GM18499 (cell line): ENCODE results near the gene VPS41.

Experiments
- ATAC-seq: cut with Tn5 transposase; IDR thresholded peaks from one replicate; pipeline ENCODE4 v1.9.1; 2021; ENCODE audit warnings: moderate number of reproducible peaks; ENCODE audit not compliant: insufficient read depth, unreplicated experiment

Gene VPS41

GRCh38 chr7:38746438-38746837, 162.6 kb downstream of the VPS41 start:
- ATAC-seq, result no peak

GRCh38 chr7:38744746-38745145, 164.2 kb downstream of the VPS41 start:
- ATAC-seq, result no peak

DNA sequence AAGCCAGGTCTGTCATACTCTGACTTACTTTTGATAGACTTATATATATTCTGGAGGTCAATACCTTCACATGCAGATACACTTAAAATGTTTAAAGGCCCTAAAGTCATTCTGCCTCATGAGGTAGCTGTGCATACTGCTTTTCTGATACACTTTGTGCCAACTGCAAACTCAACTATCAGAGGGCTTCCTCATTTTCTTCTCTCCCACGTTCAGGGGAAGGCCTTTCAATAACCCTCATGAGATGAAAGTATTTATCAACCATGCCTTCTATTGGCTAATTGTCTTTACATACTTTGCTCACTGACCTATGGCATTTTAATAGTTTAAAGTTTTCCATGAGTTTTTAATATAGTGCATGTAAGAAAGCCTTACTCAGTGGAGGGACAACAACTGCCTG, 165.1 kb downstream of the VPS41 start:
- no peak for ATAC-seq

GRCh38 chr7:38740041-38740440, 168.9 kb downstream of the VPS41 start:
- ATAC-seq, result no peak

DNA sequence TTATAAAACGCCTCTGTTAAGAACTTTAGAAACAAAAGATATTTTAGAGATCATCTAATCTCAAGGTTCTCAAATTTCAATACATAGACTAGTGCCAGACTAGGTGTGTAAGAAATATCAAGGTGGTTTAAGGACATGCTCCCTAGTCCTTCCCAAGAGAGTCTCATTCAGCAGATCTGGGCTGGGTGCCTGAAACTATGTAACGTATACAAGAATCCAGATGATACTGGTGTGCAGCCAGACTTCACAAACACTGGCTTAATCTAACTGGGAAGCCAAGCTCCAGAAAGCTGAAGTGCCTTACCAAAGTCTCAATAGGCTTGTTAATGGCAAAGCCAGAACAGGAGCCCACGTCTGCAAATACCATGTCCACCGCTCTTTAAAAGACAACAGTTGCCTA, 172.9 kb downstream of the VPS41 start:
- ATAC-seq, result no peak

- ATAC-seq, result no peak
Measured at GRCh38 chr7:38731215-38731614, 177.8 kb downstream of the VPS41 start.

DNA sequence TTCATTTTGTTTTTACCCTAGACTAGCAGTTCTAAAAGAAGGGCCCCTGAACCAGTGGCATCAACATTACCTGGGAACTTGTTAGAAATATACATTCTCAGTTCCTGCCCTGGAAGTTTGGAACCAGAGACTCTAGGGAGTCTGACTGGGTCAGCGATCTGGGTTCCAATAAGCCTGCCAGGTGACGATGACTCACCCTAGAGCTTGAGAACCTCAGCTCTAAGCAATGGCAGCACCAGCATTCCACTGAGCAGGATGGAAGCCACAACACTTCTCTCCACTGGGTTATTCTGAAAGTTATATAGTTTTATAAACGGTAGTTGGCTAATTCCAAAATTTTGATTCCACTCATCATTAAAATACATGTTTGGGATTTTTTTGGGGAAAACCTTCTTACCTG, 180.8 kb downstream of the VPS41 start:
- ATAC-seq, result no peak

DNA sequence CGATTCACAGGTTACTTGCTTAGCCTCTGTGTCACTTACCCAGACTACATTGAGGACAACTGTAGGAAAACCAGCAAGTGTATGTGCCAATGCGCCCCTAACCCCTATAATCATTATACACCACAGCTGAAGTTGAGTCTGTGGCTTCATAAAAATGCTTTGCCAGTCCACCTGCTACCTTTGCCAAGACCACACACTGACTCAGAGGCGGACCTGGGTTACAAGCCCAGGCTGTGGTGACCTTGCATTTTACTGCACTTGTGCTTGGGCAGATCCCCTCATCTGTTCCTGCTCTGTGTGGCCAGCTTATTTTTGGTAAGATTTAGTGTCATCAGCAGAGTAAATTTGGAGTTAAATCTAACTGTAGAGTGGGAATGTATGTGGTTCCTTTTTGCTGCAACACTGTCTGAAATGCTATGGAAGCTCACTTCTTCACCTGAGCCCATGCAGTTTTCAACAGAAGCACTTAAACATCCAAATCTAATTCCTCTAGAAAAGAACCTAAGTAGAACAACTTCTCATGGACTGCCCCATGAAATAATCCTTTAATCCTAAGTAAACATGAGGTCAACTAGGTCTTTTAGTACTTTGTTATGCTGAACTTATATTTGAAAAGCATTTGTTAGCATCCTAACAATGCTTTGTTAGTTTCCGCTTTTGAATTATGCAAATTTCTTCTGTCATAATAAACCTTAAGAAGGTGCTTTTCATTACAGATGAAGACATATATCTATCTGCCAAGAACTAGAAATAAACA, 181.6 kb downstream of the VPS41 start:
- no peak for ATAC-seq

- ATAC-seq, result no peak
Measured at GRCh38 chr7:38723327-38723726, 185.7 kb downstream of the VPS41 start.

- no peak for ATAC-seq
Measured at GRCh38 chr7:38716397-38716796, 192.6 kb downstream of the VPS41 start.

DNA sequence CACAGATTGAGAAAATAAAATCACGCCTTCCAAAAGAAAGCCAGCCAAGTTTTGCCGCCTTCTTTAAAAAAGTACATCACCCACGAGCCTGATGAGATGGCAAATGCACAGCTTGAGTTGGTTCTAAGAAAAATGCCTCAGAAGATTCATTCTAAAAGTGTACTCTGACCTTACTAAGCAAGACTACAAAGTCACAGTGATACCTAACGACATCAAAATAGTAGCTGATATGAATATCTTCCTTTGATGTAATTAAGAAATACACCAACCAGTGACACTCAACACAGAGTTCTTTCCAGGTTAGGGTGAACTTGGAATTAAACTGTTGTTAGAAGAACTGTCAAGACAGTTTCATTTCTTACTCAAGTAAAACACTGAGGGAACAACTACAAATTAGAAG, 199.9 kb downstream of the VPS41 start:
- ATAC-seq, result no peak

DNA sequence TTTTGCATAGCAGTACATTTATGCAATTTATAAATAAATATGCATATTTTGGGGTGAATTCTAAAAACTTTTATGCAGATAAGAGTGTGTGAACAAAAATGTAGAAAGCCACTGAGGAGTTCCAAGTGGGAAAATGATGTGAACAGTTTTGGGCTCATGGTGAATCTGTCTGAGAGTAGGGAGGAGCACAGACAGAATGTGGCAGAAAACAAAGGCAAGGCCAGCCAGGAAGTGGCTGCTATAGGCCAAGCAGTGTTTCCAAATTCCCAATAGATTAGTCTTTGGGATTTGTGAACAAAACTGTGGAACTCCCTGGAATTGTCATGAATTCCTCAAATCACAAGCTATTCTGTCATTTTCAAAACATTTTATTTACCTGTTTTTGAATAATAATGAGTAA, 204.2 kb downstream of the VPS41 start:
- no peak for ATAC-seq

- no peak for ATAC-seq
Measured at GRCh38 chr7:38704041-38704547, 204.9 kb downstream of the VPS41 start.

GRCh38 chr7:38703093-38703492, 205.9 kb downstream of the VPS41 start:
- no peak for ATAC-seq

GRCh38 chr7:38702002-38702535, 206.9 kb downstream of the VPS41 start:
- no peak for ATAC-seq

- no peak for ATAC-seq
Measured at GRCh38 chr7:38700116-38700515, 208.9 kb downstream of the VPS41 start.

DNA sequence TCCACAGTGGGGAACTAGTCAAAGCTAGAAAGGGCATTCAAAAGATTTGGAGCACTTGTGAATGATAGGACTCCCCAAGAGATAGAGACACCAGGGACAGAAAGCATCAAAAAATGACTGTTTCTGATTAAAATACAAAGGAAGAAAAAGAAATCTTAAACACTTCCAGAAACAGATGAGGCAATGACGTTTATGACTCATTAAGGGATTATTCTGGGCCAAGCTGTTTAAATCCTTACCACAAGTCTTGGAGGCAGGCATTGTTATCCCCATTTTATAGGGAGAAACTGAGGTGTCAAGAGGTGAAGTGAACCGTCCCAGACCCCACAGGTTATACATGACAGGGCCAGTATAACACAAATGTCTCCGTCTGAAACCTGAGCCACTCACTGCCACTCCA, 209.5 kb downstream of the VPS41 start:
- ATAC-seq, result no peak

GRCh38 chr7:38694326-38694725, 214.7 kb downstream of the VPS41 start:
- ATAC-seq, result no peak

DNA sequence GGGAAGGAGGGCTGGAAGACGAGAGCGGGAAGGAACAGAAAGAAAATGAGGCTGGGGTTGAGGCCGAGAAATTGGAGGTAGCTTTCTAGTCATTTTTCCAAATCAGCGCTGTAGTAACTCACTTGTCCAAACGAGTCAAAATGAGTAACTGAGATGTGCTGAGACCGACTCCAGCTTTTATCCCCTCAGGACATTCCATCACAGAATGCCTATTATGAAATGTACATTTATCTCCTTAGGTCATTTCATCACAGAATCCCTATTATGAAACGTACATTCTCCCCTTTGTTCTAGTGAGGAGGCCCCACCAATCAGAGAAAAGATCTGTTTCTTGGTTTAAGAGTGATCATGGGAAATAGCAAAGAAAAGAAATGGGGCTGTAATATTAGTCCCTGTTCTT, 222.1 kb downstream of the VPS41 start:
- ATAC-seq, result no peak

DNA sequence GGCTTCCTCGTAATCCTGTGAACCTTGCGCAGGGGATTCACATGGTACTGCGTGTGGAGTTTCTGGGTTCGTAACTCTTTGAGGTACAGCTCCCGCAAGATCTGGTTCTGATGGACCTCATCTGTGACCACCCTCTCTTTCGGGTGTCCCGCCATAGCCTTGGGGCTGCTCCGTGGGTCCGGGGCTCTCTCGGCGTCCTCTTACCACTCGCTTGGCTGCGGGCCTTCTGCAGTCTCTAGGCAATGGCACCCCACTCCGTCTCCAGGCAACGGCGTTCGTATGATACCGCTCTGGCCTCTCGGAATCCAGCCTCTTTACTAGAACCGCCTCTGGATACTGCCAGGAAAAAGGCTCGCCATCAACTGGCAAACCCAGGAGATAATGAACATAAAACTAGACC, 223.1 kb downstream of the VPS41 start:
- ATAC-seq, result no peak

DNA sequence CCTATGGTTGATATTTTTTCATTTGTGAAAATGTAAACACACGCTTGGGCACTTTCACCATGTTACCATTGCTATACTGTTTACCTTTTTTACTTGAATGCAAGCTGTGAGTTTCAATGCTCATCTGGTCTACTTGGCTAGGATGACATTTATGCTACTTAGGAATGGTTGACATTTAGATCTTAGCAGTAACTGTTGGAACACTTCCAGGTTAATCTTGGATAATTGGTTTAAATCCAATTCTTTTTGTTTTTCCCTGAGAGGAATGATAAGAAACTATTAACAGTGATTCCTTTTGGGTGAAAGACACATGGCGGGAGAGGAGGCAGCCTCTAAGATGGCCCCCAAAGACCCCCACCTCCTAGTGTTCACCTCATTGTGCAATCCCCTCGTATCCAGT, 226.4 kb downstream of the VPS41 start:
- ATAC-seq, result no peak

DNA sequence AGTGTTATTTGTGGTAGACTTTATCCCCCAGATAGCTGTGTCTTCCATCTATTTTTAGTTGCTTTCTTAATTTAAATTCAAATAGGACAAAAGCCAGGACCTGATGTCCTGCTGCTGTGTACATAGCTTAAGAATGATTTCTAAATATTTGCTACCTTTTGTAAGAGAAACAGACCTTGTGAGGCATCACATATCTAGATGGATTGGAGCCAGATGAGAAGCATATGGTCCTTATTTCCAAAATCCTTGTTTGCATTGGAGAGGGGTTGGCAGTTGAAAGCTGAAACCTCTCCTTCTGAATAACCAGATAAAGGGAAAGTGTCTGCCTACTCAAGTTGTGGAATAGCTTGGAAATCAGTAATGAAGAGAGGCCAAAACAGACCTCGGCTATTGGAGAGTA, 227.1 kb downstream of the VPS41 start:
- no peak for ATAC-seq
